GM13976 (cell line): Measurements from ENCODE around the gene PROX2.

Experiments used
- DNase-seq: peaks from one replicate; pipeline ENCODE4 v3.0.0; 2012; ENCODE audit warnings: low spot score
- CTCF ChIP-seq: IDR thresholded peaks from 2 replicates; pipeline ENCODE4 v1.5.1; 2012; ENCODE audit warnings: borderline replicate concordance, mild to moderate bottlenecking; ENCODE audit not compliant: insufficient read depth; ENCODE audit errors: extremely low read depth, missing control alignments, control extremely low read depth
- in situ Hi-C: fragments of 300-500 bp; cut with MboI; formaldehyde crosslinking; loops from one replicate; pipeline ENCODE4 v1.12.0; 2022; ENCODE audit warnings: low sequenced_read_pairs, mixed read lengths, inconsistent platforms; ENCODE audit not compliant: unreplicated experiment

PROX2 gene

GRCh38 chr14:74911221-74911620, 35.3 kb upstream of the PROX2 start:
- no peak for TF ChIP-seq CTCF
- peak; percentile 17 for DNase-seq
- in situ Hi-C loops, result no loop called here

GRCh38 chr14:74910556-74910955, 34.6 kb upstream of the PROX2 start:
- DNase-seq, result peak; percentile 24
- no peak for TF ChIP-seq CTCF
- in situ Hi-C loops, result no loop called here

GRCh38 chr14:74909911-74910310, 34.0 kb upstream of the PROX2 start:
- no peak for TF ChIP-seq CTCF
- peak; percentile 30 for DNase-seq
- in situ Hi-C loops, result no loop called here

- in situ Hi-C loops, result no loop called here
- TF ChIP-seq CTCF, result no peak
- peak; percentile 22 for DNase-seq
Measured at GRCh38 chr14:74909501-74909900, 33.6 kb upstream of the PROX2 start.

- TF ChIP-seq CTCF, result no peak
- DNase-seq, result peak; percentile 28
- in situ Hi-C loops, result no loop called here
Measured at GRCh38 chr14:74908861-74909341, 33.0 kb upstream of the PROX2 start.

- in situ Hi-C loops, result no loop called here
- DNase-seq, result no peak
- no peak for TF ChIP-seq CTCF
Measured at GRCh38 chr14:74907744-74908143, 31.8 kb upstream of the PROX2 start.
